Heart right ventricle (tissue), 16 donors: ENCODE data around the gene NUP37. TPM values are rescaled to one million over a fixed set of nuclear protein-coding genes. Genes with fewer than 3 reads are reported as not detected.
A peak's percentile ranks its signal among the peaks of the same experiment; 100 is the strongest.

Source experiments
- ATAC-seq, 8 donors: fragments of 200-7000 bp; cut with Tn5 transposase; one replicate each; pipeline ENCODE4 v1.9.1; 2020; ENCODE audit warnings: mild to moderate bottlenecking in 8 of 8, moderate library complexity in 8 of 8, moderate number of reproducible peaks in 1 of 8
- DNase-seq, 2 donors: peaks; one replicate each; pipeline ENCODE4 v3.0.0-alpha.2; 2020
- H3K27ac ChIP-seq, 10 donors: fragments of 200-600 bp; sonication (generic) in 2 of 10; one replicate each; pipeline versions ENCODE4 v1.5.0 to v1.8.0; 2020 to 2022; ENCODE audit warnings: mild to moderate bottlenecking in 3 of 10
- H3K27me3 ChIP-seq, 7 donors: fragments of 200-600 bp; one replicate each; pipeline ENCODE4 v1.8.0; 2021 to 2022; ENCODE audit warnings: mild to moderate bottlenecking in 2 of 7
- H3K36me3 ChIP-seq, 9 donors: fragments of 200-600 bp; sonication (generic) in 1 of 9; one replicate each; pipeline versions ENCODE4 v1.5.0 to v1.8.0; 2020 to 2022; ENCODE audit warnings: mild to moderate bottlenecking in 2 of 9
- H3K4me1 ChIP-seq, 9 donors: fragments of 200-600 bp; sonication (generic) in 1 of 9; one replicate each; pipeline versions ENCODE4 v1.5.0 to v1.8.0; 2020 to 2022; ENCODE audit warnings: mild to moderate bottlenecking in 4 of 9
- H3K4me3 ChIP-seq, 10 donors: fragments of 200-600 bp; sonication (generic) in 2 of 10; one replicate each; pipeline versions ENCODE4 v1.5.0 to v1.8.0; 2020 to 2022; ENCODE audit warnings: mild to moderate bottlenecking in 7 of 10, moderate library complexity in 2 of 10
- H3K9me3 ChIP-seq, 11 donors: fragments of 200-600 bp in 10 of 11; sonication (generic) in 2 of 11; one replicate each; pipeline versions ENCODE4 v1.5.0 to v1.8.0; 2013 to 2022; ENCODE audit warnings: mild to moderate bottlenecking in 2 of 11, control low read depth in 1 of 11, moderate library complexity in 1 of 11
- CTCF ChIP-seq, 9 donors: fragments of 200-600 bp; sonication (generic) in 2 of 9; IDR thresholded peaks; one replicate each; pipeline versions ENCODE4 v1.5.0 to v1.8.0; 2021 to 2022; ENCODE audit warnings: antibody characterized with exemption in 9 of 9, mild to moderate bottlenecking in 5 of 9, moderate library complexity in 1 of 9
- WGBS, 2 donors: extraction: QIAGEN DNeasy Blood & Tissue Kit; methylation state at CpG; one replicate each; pipeline ENCODE4 v1.1.7; 2013; ENCODE audit warnings: inconsistent platforms in 1 of 2; 5-methylcytosine and 5-hydroxymethylcytosine counted together
- intact Hi-C, 10 donors: fragments of 100-400 bp; cut with DNase I; formaldehyde crosslinking; loops; one replicate each; pipeline versions ENCODE4 v1.11.1 to v1.14.2; 2022
- polyA plus RNA-seq, 2 donors: library from polyadenylated mRNA; stranded (reverse); fragments of 200-250 nt; gene quantifications; one replicate each; pipeline ENCODE4 v1.2.3, GENCODE V29; 2013
- total RNA-seq, 10 donors: library from RNA; stranded (reverse); fragmentation: NEBNext Ultra II Directional in 3 of 10; extraction: Animal tissue kit (Norgen Biotek cat#: 25700) in 3 of 10; gene quantifications; one replicate each; pipeline versions ENCODE4 v1.2.1 to v1.2.4, GENCODE V29; 2021 to 2023
- donor health status: Arrhythmogenic right ventricular cardiomyopathy.
- donor health status: ischemic (EF 13 %, LVEDD 7.1; RV severe dilation, severe dysfunction).
- donor health status: healthy with polysubstance abuse.
- donor health status: DM: no; HTN: yes; CAD: no.
- donor health status: DM: no; HTN: no; CAD: no.
- donor health status: ischemic (EF 25% LVEDD 6.9; RV normal size, moderate dysfunction).
- donor health status: ischemic (EF 25% LVEDD 5.7; RV mildly dilated, moderate dysfunction).
- donor health status: healthy.
- donor health status: DM: yes; HTN: yes; CAD: no.
- donor health status: Ischemic cardiomyopathy.
- donor health status: ischemic (EF 35%, LVEDD 5.7; RV mildly dilated, moderate dysfunction).
- donor health status: nonischemic (EF 11% LVEDD 7.7; RV severe dilation, severe dysfunction).
- donor health status: DM: yes; HTN: yes; CAD: no.
- donor health status: PGD.
- donor health status: ischemic (EF 29% LVEDD 5.4; RV normal size, mild dysfunction).
- donor health status: nonischemic (EF 23%, LVEDD 6.1; RV moderate dilation, normal function).

Gene NUP37
- total and polyA plus RNA-seq, 12 donors, result 6.4 to 23.9 (median 20.6) TPM

- intact Hi-C loops, result no loop called here
These were observed 65.6 kb downstream of the NUP37 start for GRCh38 chr12:102054345-102054744.

DNA sequence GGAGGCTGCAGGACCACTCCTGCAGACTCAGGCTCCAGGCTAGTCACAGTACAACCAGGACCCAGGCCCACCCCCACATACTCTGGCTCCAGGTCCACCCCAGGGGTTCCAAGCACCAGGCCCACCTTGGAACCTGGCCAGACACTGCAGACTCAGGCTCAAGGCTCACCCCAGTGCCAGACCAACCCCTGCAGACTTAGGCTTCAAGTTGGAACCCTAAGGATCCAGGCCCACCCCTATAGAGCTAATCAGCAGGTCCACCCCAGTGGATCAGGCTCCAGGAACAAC, 66.9 kb downstream of the NUP37 start:
- peaks cover 0 to 100% (median 31%) of the 10 kb centered on the region in 9 donors for H3K36me3 ChIP-seq
- no peak for DNase-seq
- H3K27me3 ChIP-seq, result no peaks in the 10 kb centered on the region
- TF ChIP-seq CTCF (IDR thresholded peaks at IDR 0.05), result no peak
- H3K4me1 ChIP-seq, result no peaks in the 10 kb centered on the region
- ATAC-seq, result peak in 1 of 8 donors; percentile 18
- intact Hi-C loops, result no loop called here
- H3K27ac ChIP-seq, result no peak overlapping the region
- no peaks in the 10 kb centered on the region for H3K9me3 ChIP-seq
- H3K4me3 ChIP-seq, result no peak overlapping the region

More at GRCh38 chr12:102054345-102054744, 65.6 kb downstream of the NUP37 start:
- ATAC-seq (no peak), DNase-seq (no peak)
- Histone ChIP-seq H3K4me3 (no peak overlapping the region), H3K27me3 (no peaks in the 10 kb centered on the region), H3K4me1 (no peaks in the 10 kb centered on the region), H3K36me3 (peaks cover 0 to 100% (median 17%) of the 10 kb centered on the region in 9 donors), H3K27ac (no peak overlapping the region), H3K9me3 (no peaks in the 10 kb centered on the region)
- WGBS, 2 donors, result 97 to 99% methylated on average over 4 of the region's 4 CpGs
- no peak for TF ChIP-seq CTCF (IDR thresholded peaks at IDR 0.05)

DNA sequence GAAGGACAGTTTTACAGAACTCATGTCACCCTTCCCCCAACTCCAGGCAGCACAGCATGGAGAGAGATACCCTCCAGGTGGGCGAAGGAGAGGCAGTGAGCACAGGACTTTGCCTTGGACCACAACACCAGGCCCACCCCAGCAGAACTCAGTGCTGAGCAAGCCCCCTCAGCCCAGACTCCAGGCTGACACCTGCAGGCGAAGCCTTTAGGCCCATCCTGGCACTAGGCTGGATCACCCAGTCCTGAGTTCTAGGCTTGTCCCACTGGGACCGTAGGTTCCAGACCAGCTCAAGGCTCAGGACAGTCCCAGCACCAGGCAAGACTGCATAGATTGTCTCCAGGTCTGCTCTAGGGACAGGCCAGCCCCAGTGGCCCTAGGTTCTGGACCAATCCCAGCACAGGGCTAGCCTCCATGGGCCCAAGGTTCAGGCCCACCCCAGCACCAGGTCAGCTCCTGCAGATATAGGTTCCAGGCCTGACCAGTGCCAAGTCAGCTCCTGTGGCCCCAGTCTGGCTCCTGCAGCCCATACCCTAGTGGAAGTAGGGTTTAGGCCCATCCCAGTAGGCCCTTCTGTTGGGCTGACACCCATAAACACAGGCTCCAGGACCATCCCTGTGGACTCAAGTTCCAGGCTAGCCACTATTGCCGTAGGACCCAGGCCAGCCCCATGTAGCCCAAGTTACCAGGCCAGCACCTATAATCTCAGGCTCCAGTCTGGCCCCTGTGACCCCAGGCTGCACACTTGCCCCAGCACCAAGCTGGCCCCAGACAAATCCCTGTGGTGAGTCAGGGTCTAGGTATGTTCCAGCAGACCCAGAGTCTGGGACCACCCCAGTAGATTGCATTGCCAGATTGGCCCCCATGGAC, 67.5 kb downstream of the NUP37 start:
- H3K4me3 ChIP-seq, result no peak overlapping the region
- DNase-seq, result no peak
- intact Hi-C loops, result no loop called here
- WGBS, 2 donors, result 99% methylated on average over 4 of the region's 4 CpGs
- ATAC-seq, result peak in 3 of 8 donors; percentile 14 to 75 (median 20)
- TF ChIP-seq CTCF (IDR thresholded peaks at IDR 0.05), result no peak
- H3K9me3 ChIP-seq, result no peaks in the 10 kb centered on the region
- peaks cover 0 to 100% (median 32%) of the 10 kb centered on the region in 9 donors for H3K36me3 ChIP-seq
- H3K27ac ChIP-seq, result no peak overlapping the region
- no peaks in the 10 kb centered on the region for H3K4me1 ChIP-seq
- no peaks in the 10 kb centered on the region for H3K27me3 ChIP-seq

DNA sequence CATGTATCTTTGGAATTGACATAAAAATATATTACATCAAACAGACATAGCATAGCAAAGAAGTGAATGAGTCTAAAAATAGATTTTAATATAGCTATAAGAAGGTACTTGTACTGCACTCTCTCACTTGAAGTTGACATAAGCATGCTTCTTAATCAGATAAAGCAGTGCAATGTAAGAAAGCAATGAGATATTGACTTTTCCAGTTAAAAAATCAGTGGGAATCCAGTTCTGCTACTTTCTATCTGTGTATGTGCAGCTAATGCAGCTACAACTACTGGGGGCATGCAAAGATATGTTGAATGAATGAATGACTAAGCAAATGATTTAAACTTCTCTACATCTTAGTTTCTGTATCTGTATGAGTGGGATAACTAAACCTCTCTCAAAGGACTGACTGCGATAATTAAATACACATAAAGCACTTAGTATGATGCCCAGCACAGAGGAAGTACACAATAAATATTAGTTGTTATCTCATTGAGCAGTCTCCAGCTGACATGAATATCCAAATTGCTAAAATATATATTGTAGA, 68.4 kb downstream of the NUP37 start:
- H3K4me1 ChIP-seq, result no peaks in the 10 kb centered on the region
- no peak overlapping the region for H3K4me3 ChIP-seq
- ATAC-seq, result no peak
- no peaks in the 10 kb centered on the region for H3K9me3 ChIP-seq
- DNase-seq, result no peak
- H3K36me3 ChIP-seq, result peaks cover 0 to 100% (median 30%) of the 10 kb centered on the region in 9 donors
- H3K27ac ChIP-seq, result no peak overlapping the region
- intact Hi-C loops, result no loop called here
- no peak for TF ChIP-seq CTCF (IDR thresholded peaks at IDR 0.05)
- H3K27me3 ChIP-seq, result no peaks in the 10 kb centered on the region
- 96 to 97% methylated on average over 1 of the region's 1 CpG for WGBS, 2 donors
